HS-5 (cell line): ENCODE data around the gene ZNF804B.

Experiments used
- DNase-seq: peaks from one replicate; pipeline ENCODE4 v3.0.0-alpha.2; 2012; ENCODE audit warnings: low read depth

Gene ZNF804B

DNA sequence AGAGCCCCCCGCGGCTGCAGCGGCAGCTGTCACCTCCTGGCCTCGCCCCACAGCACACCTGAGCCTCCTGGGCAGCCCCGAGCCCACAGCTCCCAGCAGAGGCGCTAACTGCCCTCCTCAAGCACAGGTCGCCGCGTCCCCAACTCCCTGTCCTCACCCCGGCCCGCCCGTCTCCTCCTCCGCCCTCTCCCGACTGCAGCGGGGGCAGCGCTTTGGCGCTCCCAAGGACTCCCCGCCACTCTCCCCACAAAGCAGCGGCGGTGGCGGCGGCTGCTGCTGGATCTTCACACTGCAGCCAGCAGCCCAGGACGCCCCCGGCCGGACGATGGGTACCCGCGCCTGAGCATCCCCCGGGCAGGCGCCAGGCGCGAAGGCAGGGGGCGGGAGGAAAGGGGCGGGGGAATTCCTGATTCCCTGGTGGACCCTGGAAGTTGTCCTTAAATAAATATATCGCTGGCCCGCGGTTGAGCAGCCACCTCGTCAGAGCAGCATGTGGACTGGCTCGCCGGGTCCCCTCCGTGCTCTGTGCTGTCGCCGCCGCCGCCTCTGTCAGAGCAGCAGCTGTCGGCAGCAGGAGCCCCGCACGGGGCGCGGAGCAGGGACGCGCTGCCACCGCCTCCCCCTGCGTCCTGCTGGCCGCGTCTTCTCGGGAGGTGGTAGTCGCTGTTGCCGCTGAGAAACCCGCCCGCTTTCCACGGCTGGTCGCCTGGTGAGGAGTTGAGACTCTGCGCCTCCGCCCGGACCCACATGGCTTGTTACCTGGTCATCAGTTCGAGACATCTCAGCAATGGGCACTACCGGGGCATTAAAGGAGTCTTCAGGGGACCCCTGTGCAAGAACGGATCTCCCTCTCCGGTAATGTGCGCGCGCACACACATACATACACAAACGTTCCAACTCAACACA is at the start of gene ZNF804B:
Gene ZNF804B, plus strand, starts transcription at position 471 of the 906 bp plus-strand sequence. Its CDS starts 277 bp downstream, at position 748.
- no peak for DNase-seq

DNA sequence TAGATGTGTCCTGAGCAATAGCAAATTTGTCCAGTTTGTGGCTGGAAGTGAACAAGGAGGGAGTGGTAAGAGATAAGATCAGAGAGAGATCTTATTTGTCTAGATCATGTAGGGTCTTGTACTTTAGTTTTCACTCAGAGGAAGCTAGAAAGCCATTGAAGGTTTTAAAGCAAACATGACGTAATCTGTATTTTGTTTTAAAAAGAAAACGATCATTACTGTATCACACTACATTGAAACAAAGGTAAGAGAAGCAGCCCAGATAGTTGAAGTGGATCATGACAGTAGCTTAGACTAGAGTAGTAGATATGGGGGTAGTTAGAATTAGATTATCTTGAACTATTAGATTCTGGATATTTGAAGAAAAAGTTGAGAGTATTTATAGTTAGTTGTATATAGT is 23.6 kb upstream of the ZNF804B start:
- no peak for DNase-seq

DNA sequence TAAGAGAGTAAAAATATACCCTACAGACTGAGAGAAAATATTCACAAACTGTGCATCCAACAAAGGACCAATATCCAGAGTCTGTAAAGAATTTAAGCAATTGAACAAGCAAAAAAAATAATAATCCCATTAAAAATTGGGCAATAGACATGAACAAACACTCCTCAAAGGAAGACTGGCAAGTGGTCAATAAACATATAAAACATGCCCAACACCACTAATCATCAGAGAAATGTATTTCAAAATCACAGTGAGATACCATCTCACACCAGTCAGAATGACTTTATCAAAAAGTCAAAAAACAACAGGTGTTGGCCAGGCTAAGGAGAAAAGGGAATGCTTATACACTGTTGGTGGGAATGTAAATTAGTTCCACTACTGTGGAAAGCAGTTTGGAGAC is 21.9 kb upstream of the ZNF804B start:
- no peak for DNase-seq

GRCh38 chr7:88746126-88746525 is 13.4 kb upstream of the ZNF804B start:
- DNase-seq: no peak

DNA sequence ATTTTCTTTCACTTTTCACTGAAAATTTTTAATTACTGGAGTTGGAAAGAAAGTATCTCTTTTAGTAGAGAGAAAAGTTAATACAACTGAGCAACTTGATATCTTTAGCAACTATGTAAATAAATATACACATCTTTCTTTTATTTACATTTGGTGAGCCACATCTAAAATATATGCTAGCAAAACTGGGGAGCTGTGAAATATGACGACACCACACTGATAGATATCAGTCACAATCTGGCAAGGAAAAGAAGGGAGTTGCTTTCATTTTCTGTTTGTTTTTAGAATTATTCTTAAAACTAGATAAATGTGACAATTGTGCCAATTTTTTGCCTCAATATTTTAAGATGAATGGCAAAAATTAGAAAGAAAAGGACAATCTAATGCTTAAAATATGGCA is 2.7 kb upstream of the ZNF804B start:
- DNase-seq: no peak

- no peak for DNase-seq
Observed at GRCh38 chr7:88757371-88757770, 2.1 kb upstream of the ZNF804B start.

DNA sequence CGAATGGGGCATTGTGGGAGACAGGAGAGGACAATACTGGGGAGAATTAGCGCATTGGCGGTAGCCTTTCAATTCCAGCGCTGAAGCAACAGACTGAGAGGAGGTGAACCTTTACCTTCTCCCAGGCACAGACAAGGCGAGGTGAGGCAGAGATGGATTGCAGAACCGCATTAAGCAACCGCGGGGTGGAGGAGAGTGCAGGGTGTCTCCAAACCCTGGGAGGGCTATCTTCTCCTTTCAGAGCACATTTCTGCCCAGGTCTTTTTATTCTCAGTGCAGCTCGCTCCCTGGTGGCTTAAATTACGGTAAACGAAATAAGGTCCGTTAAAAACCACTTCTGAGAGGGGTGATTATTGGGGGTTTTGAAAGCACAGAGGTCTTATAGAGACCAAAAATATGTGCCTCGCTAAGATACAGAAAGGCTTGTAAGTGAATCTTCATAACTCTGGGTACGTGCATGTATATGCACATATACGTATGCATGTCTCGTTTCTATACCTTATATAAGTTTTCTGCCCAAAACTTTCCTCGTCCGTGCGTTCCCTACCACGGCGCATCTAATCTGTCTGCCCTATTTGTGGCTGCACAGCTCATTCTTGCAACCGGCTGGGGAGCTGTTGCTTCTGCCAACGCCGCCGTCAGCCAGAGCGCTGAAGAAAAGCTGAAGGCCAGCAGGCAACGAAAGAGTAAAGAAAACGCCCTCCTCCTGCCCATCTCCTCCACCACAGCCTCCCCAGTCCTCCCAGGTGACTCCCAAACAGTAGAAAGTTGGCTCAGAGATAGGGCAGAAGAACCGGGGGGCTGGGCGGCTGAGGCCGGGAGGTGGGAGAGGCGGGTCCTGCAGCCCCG is 895 bp upstream of the ZNF804B start:
- DNase-seq: no peak

- no peak for DNase-seq
Observed at GRCh38 chr7:88760136-88760515, 626 bp downstream of the ZNF804B start.

GRCh38 chr7:88761779-88762178 is 2.3 kb downstream of the ZNF804B start:
- no peak for DNase-seq

- no peak for DNase-seq
Observed at GRCh38 chr7:88771417-88771816, 11.9 kb downstream of the ZNF804B start.

GRCh38 chr7:88772776-88773175 is 13.3 kb downstream of the ZNF804B start:
- no peak for DNase-seq

DNA sequence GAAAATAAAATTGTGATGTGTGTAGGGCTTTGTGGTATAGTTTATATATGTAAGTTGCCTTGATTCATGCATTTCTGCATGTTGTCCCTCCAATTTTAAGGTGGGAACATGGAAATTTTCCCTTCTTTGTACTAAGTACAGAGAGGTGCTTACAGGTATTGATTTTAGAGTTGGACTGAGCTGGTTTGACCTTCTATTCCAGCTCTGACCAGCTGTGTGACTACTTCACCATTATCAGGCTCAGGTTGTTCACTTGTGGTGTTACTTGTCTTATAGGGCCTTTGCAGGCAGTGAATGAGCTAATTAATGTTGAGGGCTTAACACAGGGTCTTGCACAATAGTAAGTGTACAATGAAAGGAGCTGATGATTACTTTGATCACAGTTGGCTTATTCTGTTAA is 16.3 kb downstream of the ZNF804B start:
- no peak for DNase-seq

DNA sequence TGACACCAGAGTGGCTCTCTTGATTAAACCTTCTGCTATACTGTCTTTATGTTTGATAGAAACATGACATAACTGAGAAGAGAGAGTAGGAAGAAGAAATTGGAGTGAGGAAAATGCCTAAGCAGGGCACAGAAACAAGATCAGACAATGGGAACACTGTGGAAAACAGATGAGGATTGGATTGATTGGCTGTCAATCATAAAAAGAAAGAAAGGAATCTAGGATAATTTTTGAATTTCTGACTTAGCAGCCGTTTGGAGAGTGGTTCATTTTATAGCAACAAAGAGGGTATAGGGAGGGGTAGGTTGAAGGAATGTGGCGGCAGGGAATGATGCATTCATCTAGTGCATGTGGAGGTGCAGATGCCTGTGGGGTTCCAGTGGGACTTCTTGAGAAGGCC is 28.3 kb downstream of the ZNF804B start:
- no peak for DNase-seq

DNA sequence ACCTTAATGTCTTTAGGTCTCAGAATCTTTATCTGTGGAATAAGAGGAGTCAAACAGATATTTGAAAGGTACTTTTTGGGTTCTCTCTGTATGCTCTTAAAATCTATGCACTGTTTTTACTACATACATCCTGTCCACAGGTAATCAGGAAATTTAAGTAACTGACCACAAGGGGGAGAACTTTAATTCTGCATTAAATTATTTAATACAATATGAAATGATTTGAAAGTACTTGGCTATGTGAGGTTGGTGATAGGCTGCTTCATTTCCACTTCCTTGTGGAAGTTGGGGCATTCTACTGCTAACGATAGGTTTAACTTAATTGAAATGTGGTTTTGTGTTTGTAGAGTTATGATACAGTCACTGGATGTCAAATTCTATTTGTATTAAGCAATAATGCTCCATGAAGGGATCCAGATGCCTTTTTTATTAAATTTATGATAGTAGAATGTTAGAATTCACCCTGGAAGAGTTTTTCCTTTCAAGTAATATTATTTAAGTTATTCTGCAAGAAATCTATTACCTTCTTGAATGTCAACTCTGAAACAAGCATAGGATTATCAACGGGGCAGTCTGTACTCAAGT is 30.1 kb downstream of the ZNF804B start:
- peak; percentile 8 for DNase-seq

GRCh38 chr7:88791891-88792290 is 32.4 kb downstream of the ZNF804B start:
- no peak for DNase-seq

- no peak for DNase-seq
Observed at GRCh38 chr7:88792361-88792760, 32.9 kb downstream of the ZNF804B start.

GRCh38 chr7:88795553-88795952 is 36.1 kb downstream of the ZNF804B start, which contains the start of gene TEX47:
Gene TEX47 (minus strand): TSS chr7:88795737. CDS start chr7:88794942, 795 bp downstream.
- DNase-seq: no peak

DNA sequence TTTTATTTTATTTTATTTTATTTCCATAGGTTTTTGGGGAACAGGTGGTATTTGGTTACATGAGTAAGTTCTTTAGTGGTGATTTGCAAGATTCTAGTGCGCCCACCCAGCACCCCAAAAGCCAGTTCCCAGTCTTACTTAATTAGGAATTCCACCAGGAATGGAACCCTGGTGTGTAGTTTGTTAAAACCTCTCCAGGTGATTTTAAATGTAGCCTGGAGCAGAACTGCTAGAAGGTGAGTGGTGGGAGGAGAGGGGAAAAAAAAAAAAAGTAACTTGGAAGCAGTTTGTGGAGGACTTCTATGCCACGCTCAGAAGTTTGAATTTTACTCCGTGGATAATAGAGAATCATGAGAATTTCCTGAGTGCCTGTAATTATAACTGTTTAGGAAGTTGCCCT is 41.5 kb downstream of the ZNF804B start:
- DNase-seq: no peak

GRCh38 chr7:88806280-88807037 is 47.0 kb downstream of the ZNF804B start:
- DNase-seq: no peak

- no peak for DNase-seq
Observed at GRCh38 chr7:88818552-88818951, 59.1 kb downstream of the ZNF804B start.

DNA sequence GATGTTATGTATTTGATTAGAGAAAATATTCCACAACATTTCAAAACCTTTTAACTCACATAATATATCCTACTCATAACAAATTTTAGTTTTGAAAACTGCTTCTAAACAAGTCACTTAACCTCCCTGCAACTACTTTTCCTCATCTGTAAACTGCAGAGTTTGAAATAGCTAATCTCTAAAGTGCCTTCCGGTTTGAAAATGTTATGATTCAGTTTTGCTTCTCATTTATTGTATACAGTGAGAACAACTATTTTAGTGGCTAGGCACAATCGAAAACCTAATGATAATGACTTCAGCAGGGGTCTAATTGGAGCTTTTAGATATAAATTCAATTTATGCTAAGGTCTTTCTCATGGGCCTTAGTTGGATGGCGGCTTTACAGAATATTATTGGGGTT is 66.7 kb downstream of the ZNF804B start:
- no peak for DNase-seq
